Mucosa of gallbladder (tissue), 1 donor: ENCODE results near the gene NR2C1. TPM values are rescaled to one million over a fixed set of nuclear protein-coding genes. Genes with fewer than 3 reads are reported as not detected.
"Not testable (repeated sequence)": the region's sequence is repeated elsewhere in the genome, so short reads cannot be mapped to it uniquely, and the experiment has no call there.

Experiments
- DNase-seq: peaks from one replicate; pipeline ENCODE4 v3.0.0-alpha.2; 2020; ENCODE audit warnings: low spot score
- total RNA-seq: library from RNA; stranded (reverse); gene quantifications from one replicate; pipeline ENCODE4 v1.2.1, GENCODE V29; 2021
- donor health status: DM: no; HTN: no; CAD: no.

NR2C1 gene
- total RNA-seq: 26.6 TPM

- peak; percentile 92 for DNase-seq
Observed at GRCh38 chr12:95072900-95073697, at the start of gene NR2C1. NR2C1 (minus strand) TSS chr12:95073618; CDS start chr12:95067384, 6,234 bp downstream.

DNA sequence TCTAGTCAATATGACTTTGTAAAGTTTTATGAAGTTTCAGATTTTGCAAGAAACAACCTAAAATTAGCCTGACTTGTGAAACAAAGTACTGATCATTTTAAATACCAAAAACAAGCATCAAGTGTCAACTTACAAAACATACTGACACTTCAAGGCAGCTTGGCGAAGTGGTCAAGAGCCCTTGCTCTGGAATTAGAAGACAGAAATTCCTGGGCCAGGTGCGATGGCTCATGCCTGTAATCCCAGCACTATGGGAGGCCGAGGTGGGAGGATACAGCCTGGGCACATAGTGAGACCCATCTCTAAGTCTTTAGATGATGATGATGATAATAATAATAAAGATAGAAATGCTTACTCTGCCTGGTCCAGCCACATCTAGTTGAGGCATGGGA lies 45.4 kb upstream of the NR2C1 start:
- DNase-seq: no peak

- DNase-seq: no peak
Observed at GRCh38 chr12:95118138-95118787, 44.8 kb upstream of the NR2C1 start.

GRCh38 chr12:95117178-95117599 lies 43.8 kb upstream of the NR2C1 start:
- DNase-seq: peak; percentile 78

DNA sequence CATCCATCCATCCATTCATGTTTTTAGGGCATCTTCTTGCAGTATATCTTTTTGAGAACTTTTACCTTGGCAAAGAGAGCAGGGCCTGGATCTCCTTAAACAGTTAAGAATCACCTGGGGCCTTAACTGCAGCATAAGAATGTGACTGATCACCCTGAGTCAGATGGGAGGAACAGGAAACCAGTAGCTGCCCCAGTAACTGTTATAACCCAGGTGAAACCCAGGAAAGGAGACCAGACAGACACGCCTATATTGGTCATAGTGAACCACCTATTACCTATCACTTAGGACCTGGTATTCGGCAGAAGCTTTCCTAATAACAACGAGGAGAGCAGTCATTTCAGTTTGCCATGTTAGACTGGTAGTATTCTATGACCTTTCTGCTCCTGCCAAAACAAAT lies 43.4 kb upstream of the NR2C1 start:
- no peak for DNase-seq

DNA sequence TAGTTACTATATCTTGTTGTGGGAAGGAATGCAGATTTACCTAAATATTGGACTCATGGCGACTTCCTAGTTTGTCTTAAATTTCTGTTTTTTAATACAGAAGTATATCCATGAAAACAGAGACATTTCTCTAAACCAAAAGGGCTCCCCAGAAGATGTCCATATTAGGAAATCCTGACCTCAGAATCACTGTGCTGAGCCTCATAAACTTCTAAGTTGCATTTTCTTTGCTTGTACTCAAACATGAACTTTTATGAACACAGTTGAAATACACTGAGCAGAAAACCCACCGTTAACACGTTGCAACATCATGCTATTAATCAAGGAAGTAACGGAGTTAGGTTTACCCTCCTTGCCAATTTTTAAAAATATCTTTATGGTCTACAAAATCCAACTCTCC lies 42.9 kb upstream of the NR2C1 start:
- no peak for DNase-seq

GRCh38 chr12:95115641-95116040 lies 42.2 kb upstream of the NR2C1 start:
- no peak for DNase-seq

DNA sequence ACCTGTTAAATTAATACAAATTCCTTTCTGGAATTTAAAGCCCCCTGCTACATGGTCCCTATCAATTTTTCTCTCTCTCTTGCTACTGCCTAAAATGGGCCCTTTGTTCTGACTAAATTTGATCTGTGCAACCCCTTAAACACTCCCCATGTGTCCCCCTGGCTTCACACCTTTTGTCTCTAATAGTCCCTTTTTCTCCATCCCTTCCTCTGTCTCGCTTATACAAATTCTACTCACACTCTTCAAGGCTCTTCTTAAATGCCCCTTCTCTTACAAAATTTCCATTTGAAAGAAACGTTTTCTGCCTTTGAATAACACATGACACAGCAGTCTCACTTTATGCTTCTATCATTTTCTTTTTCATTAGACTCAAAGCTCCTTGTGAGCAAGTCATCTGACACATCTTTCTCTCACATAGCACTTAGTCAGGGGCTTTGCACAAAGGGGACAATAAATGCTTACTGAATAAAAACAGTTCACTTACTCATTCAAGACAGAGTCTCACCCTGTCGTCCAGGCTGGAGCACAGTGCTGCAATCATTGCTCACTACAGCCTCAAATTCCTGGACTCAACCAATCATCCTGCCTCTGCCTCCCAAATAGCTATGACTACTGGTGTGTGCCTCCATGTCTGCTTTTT lies 41.5 kb upstream of the NR2C1 start:
- DNase-seq: no peak

DNA sequence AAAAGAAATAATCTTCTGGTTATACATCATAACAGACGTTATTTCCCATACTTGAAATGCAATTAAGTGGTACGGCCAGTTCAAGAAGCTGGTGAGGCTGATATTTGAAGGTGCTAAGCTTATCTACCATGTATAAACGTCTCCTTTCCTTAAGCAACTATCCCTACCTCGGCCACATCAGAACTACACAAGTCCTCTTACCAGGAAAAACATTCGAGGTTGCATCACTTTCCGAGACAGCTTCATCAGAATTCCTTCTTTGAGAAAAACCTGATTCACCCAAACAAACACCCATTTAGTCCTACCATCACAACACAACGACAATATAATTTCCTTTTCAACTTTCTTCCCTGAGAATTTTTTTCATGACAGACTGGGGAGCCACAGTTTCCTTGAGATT lies 33.9 kb upstream of the NR2C1 start:
- DNase-seq: no peak

DNA sequence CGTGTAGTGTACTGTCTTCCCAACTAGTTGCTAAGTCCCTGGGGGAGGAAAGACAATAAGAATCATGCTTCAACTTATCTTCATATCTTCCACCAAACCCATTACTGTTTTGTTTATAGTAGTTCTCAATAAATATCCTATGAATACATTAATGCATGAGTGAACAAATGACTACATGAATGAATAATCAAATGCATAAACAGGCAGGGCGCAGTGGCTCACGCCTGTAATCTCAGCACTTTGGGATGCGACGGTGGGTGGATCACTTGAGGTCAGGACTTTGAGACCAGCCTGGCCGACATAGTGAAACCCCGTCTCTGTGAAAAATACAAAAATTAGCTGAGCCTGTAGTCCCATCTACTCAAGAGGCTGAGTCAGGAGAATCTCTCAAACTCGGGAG lies 32.1 kb upstream of the NR2C1 start:
- DNase-seq: no peak

GRCh38 chr12:95104919-95105452 lies 31.6 kb upstream of the NR2C1 start:
- no peak for DNase-seq

- no peak for DNase-seq
Observed at GRCh38 chr12:95102916-95103671, 29.7 kb upstream of the NR2C1 start.

- DNase-seq: not testable (repeated sequence)
Observed at GRCh38 chr12:95101957-95102356, 28.5 kb upstream of the NR2C1 start.

DNA sequence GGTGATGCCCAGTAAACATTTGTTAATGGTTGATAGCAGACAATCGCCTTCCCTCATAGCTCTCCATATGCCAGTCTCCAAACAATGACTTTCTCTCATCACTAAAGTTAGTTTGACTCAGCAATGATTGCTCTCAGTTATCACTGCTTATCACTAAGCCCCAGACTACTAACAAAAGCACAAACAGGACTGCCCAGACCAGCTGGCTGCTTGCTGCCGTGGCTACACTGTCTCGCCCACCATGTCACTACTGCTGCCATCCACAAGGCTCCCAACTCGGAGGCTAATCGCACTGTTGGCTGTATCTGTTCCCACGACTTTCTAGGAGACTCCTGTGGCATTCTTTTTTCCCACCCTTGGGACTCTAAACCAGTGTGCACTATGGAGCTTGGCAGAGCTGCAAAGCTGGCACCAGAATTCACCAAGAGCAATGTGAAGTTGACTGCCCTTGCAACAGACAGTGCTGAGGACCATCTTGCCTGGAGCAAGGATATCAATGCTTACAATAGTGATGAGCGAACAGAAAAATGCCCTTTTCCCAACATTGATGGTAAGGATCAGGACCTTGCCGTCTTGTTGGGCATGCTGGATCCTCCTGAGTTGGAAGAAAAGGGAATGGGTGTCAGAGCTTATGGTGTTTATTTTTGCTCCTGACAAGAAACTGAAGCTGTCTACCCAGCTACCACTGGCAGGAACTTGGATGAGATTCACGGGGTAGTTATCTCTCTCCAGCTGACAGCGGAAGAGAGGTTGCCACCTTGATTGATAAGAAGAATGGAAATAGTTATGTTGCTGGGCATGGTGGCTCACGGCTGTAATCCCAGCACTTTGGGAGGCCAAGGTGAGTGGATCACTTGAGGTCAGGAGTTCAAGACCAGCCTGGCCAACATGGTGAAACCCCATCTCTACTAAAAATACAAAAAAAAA lies 27.1 kb upstream of the NR2C1 start:
- no peak for DNase-seq

DNA sequence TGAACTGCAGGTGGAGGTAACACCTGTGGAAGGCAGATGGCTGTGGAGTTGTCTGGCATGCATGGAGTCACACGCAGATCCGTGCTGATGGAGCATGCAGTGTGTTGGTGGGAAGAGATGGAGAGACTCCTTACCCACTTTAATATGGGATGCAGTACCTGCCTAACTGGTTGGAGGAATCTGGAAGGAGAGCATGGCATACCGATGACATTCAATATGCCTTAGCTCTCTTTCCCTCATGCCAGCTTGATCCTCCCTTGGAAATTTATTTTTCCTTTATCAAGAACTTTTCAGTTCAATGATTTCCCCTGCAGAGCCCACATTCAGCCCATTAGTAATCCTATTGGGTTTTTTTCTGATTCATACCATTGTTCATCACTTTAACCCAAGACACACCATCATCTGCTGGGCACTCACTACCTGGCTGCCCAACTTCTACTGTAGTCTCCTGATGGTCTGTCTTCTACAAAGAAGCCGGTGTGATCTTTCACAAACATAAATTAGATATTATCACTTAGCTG lies 25.9 kb upstream of the NR2C1 start:
- DNase-seq: no peak

- DNase-seq: peak; percentile 66
Observed at GRCh38 chr12:95096852-95097251, 23.4 kb upstream of the NR2C1 start.

GRCh38 chr12:95096378-95096777 lies 23.0 kb upstream of the NR2C1 start:
- DNase-seq: no peak

GRCh38 chr12:95095866-95096265 lies 22.4 kb upstream of the NR2C1 start:
- not testable (repeated sequence) for DNase-seq

GRCh38 chr12:95089462-95089861 lies 16.0 kb upstream of the NR2C1 start:
- no peak for DNase-seq

DNA sequence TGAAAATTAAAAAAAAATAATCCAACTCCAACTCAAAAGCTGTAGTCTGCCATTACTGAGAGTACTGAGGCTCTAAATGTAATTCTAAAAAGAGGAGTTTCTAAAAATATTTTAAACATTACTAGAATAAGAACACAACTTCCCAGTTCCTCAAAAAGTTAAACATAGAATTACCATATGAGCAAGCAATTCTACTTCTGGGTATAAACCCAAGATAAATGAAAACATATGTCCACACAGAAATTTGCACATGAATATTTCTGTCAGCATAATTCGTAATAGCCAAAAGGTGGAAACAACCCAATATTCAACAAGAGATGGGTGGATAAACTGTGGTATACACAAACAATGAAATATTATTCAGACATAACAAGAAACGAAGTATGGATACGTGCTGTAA lies 15.0 kb upstream of the NR2C1 start:
- no peak for DNase-seq

GRCh38 chr12:95085612-95086011 lies 12.2 kb upstream of the NR2C1 start:
- no peak for DNase-seq
